PC-9 (cell line): Measurements from ENCODE around the gene CALY. TPM values are rescaled to one million over a fixed set of nuclear protein-coding genes. Genes with fewer than 3 reads are reported as not detected.
A peak's percentile ranks its signal among the peaks of the same experiment; 100 is the strongest.
"Not testable (repeated sequence)": the region's sequence is repeated elsewhere in the genome, so short reads cannot be mapped to it uniquely, and the experiment has no call there.

Experiments
- BruUV-seq: library from RNA; stranded (reverse); fragments of 400-500 nt; replicated peaks from 2 replicates; lab custom pipeline; 2021; lab: Mats Ljungman, UMichigan
- CTCF ChIA-PET: fragments of 300-600 bp; sonication (Branson Sonifier 250); formaldehyde crosslinking; loops from one replicate; lab custom pipeline; 2022; ENCODE audit warnings: antibody characterized with exemption; lab: Charles Lee
- POLR2A ChIA-PET: fragments of 300-600 bp; sonication (Branson Sonifier 250); formaldehyde crosslinking; loops from one replicate; lab custom pipeline; 2022; ENCODE audit warnings: antibody characterized with exemption; ENCODE audit not compliant: unreplicated experiment; lab: Charles Lee
- DNase-seq, 2 experiments: peaks; one replicate each; pipeline versions ENCODE4 v3.0.0 to v3.0.0-alpha.2; 2015 to 2022; ENCODE audit warnings: mixed read lengths in 1 of 2
- H2AFZ ChIP-seq: fragments of 200-600 bp; sonication (generic); 2 replicates; pipeline ENCODE4 v1.8.1; 2017; ENCODE audit warnings: antibody characterized with exemption
- H3F3A ChIP-seq: fragments of 200-600 bp; sonication (generic); 2 replicates; pipeline ENCODE4 v1.8.1; 2017; ENCODE audit warnings: antibody characterized with exemption, mild to moderate bottlenecking, low read depth; ENCODE audit not compliant: insufficient read depth
- H3K27ac ChIP-seq: fragments of 200-600 bp; sonication (generic); 2 replicates; pipeline ENCODE4 v1.6.1; 2016; ENCODE audit warnings: mixed run types
- H3K27me3 ChIP-seq: fragments of 200-600 bp; sonication (generic); 2 replicates; pipeline ENCODE4 v1.6.1; 2016; ENCODE audit warnings: low read depth, mixed run types; ENCODE audit not compliant: insufficient read depth
- H3K36me3 ChIP-seq: fragments of 200-600 bp; sonication (generic); 2 replicates; pipeline ENCODE4 v1.6.1; 2016; ENCODE audit warnings: low read depth, mixed run types
- H3K4me1 ChIP-seq: fragments of 200-600 bp; sonication (generic); replicated peaks from 2 replicates; pipeline ENCODE4 v1.6.1; 2016; ENCODE audit warnings: mixed run types; ENCODE audit not compliant: insufficient read depth
- H3K4me2 ChIP-seq: fragments of 200-600 bp; sonication (generic); 2 replicates; pipeline ENCODE4 v1.6.1; 2017; ENCODE audit warnings: mixed run types
- H3K4me3 ChIP-seq: fragments of 200-600 bp; sonication (generic); 2 replicates; pipeline ENCODE4 v1.6.1; 2016; ENCODE audit warnings: mixed run types
- H3K79me2 ChIP-seq: fragments of 200-600 bp; sonication (generic); 2 replicates; pipeline ENCODE4 v1.6.1; 2017; ENCODE audit warnings: low read depth, mixed run types
- H3K9me2 ChIP-seq: fragments of 200-600 bp; sonication (generic); 2 replicates; pipeline ENCODE4 v1.8.1; 2017; ENCODE audit warnings: mild to moderate bottlenecking; ENCODE audit not compliant: insufficient read depth
- H3K9me3 ChIP-seq: fragments of 200-600 bp; sonication (generic); 2 replicates; pipeline ENCODE4 v1.8.1; 2016; ENCODE audit warnings: low read depth; ENCODE audit not compliant: insufficient read depth
- H4K20me1 ChIP-seq: fragments of 200-600 bp; sonication (generic); 2 replicates; pipeline ENCODE4 v1.8.1; 2017; ENCODE audit not compliant: insufficient read depth
- EZH2 ChIP-seq: fragments of 200-600 bp; sonication (generic); IDR thresholded peaks from 2 replicates; pipeline ENCODE4 v1.8.0; 2017; ENCODE audit warnings: antibody characterized with exemption, low read depth
- intact Hi-C: fragments of 100-400 bp; cut with micrococcal nuclease; formaldehyde crosslinking; loops from one replicate; pipeline ENCODE4 v1.10.0; 2022; ENCODE audit not compliant: unreplicated experiment
- total RNA-seq: library from RNA; stranded (reverse); gene quantifications from 2 replicates; pipeline ENCODE4 v1.2.3, GENCODE V29; 2021
- TF ChIP-seq, protein P1 (sequence below): fragments of 200-600 bp; sonication (generic); conservative IDR thresholded peaks from 2 replicates; pipeline ENCODE4 v1.6.1; 2017; ENCODE audit warnings: mixed run types, antibody characterized with exemption, mild to moderate bottlenecking, moderate library complexity

Gene CALY
- total RNA-seq, 1 experiment from 2014 or later = not detected

DNA sequence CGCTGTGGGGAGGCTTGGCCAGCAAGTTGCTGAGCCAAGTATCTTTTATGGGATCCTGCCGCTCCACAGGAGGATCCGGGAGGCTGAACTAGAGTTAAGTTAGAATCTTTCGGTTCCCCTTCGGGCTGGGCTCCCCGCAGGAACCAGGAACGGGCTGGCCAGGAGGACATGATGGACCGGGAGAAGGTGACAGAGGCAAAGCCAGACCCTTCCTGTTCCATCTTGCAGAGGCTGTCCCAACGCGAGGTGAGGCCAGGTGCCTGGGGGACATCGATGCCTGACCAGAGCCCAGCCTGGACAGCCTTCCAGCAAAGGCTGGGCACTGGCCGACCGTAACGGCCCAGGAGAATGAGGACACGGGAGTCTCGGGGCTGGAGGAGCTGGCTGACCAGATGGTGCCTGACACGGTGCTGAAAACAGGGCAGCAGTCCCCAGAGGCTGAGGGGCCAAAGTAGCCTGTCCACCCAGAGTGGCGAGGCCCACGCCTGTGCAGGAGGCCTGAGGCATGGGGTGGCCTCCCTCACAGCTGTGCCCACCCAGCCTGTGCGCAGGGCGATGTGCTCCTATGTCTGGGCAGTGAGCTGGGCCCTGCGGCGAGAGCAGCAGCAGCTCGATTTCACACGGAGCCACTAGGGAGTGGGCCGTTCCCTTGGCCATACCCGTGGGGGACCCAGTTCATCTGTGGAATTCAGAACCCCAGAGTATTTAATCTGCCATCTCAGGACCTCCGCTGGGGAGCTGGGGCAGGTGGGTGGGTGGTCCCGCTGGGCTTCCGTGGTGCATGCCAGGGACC, 40.5 kb upstream of the CALY start:
- no TSS peak for BruUV-seq
- no peak overlapping the region; the same call in 1 of the 2 replicates for H3K4me3 ChIP-seq
- H3K9me2 ChIP-seq = no peaks in the 10 kb centered on the region
- H3F3A ChIP-seq = no peaks in the 10 kb centered on the region
- peak overlapping the region; percentile 93 for H3K4me2 ChIP-seq
- H2AFZ ChIP-seq = no peak overlapping the region; the same call in 1 of the 2 replicates
- DNase-seq = no peak
- H3K79me2 ChIP-seq = 0 out of 2 replicates have a peak, but pooled peaks cover 2% of the 10 kb centered on the region
- no peaks in the 10 kb centered on the region; the same call in 1 of the 2 replicates for H3K4me1 ChIP-seq
- intact Hi-C loops = loop anchor here (10.0 kb wide), 1 partner anchor 148 kb away; the partner anchor contains the start of gene CYP2E1
- ChIA-PET CTCF (no interaction called here), POLR2A (no interaction called here)
- no peaks in the 10 kb centered on the region for H4K20me1 ChIP-seq
- no peaks in the 10 kb centered on the region for H3K36me3 ChIP-seq
- no peaks in the 10 kb centered on the region for H3K27me3 ChIP-seq
- H3K9me3 ChIP-seq = no peaks in the 10 kb centered on the region
- no peak for TF ChIP-seq EZH2
- TF ChIP-seq, protein P1, sequence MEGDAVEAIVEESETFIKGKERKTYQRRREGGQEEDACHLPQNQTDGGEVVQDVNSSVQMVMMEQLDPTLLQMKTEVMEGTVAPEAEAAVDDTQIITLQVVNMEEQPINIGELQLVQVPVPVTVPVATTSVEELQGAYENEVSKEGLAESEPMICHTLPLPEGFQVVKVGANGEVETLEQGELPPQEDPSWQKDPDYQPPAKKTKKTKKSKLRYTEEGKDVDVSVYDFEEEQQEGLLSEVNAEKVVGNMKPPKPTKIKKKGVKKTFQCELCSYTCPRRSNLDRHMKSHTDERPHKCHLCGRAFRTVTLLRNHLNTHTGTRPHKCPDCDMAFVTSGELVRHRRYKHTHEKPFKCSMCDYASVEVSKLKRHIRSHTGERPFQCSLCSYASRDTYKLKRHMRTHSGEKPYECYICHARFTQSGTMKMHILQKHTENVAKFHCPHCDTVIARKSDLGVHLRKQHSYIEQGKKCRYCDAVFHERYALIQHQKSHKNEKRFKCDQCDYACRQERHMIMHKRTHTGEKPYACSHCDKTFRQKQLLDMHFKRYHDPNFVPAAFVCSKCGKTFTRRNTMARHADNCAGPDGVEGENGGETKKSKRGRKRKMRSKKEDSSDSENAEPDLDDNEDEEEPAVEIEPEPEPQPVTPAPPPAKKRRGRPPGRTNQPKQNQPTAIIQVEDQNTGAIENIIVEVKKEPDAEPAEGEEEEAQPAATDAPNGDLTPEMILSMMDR = no peak
- H3K27ac ChIP-seq = no peak overlapping the region

DNA sequence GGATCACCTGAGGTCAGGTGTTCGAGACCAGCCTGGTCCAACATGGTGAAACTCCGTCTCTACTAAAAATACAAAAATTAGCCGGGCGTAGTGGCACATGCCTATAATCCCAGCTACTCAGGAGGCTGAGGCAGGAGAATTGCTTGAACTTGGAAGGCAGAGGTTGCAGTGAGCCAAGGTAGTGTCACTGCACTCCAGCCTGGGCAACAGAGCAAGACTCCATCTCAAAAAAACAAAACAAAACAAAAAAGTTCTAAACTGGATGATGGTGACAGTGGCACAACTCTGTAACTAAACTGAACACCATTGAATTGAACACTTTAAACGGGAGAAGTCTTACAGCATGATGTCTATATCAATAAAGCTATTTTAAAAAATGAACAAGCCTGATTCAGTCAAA, 39.5 kb upstream of the CALY start:
- H4K20me1 ChIP-seq, H3K79me2 ChIP-seq, H3K9me3 ChIP-seq, POLR2A ChIA-PET, H3K4me3 ChIP-seq, H3F3A ChIP-seq, H3K4me2 ChIP-seq, H3K36me3 ChIP-seq, H3K27ac ChIP-seq, H3K9me2 ChIP-seq, DNase-seq, CTCF ChIA-PET, H3K4me1 ChIP-seq, BruUV-seq, H2AFZ ChIP-seq, H3K27me3 ChIP-seq: not testable (repeated sequence)
- intact Hi-C loops = loop anchor here (10.0 kb wide), 1 partner anchor 149 kb away; the partner anchor contains the start of gene CYP2E1

DNA sequence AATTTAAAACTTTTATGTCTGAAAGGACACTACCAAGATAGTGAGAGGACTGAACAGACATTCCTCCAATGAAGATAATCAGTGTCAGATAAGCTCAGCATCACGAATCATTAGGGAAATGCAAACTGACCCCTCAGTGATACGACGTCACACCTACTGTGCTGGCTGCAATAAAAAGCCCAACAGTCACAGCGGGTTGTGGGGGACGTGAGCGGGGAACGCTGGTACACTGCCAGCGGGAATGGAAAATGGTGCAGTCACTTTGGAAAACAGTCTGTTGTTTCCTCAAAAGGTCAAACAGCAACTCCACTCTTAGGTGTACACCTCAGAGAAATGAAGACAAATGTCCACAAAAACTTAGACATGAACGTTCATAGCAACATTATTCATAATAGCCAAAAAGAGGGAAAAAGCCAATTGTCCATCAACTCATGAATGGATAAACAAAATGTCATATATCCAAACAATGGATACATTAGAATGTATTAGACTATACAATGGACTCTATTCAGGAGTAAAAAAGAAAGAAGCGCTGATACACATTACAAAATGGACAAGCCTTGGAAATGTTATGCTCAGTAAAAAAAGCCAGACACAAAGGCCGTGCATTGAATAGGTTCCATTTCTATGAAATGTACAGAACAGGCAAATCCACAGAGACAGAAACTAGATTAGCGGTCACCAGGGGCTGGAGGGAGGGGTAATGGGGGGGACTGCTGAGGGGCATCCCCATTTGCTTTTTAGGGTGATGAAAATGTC, 38.8 kb upstream of the CALY start:
- no peaks in the 10 kb centered on the region for H3F3A ChIP-seq
- no peak overlapping the region for H3K27ac ChIP-seq
- no peak for DNase-seq
- intact Hi-C loops = loop anchor here (10.0 kb wide), 1 partner anchor 149 kb away; the partner anchor contains the start of gene CYP2E1
- no peak overlapping the region for H3K4me2 ChIP-seq
- no peak overlapping the region for H3K4me3 ChIP-seq
- CTCF ChIA-PET = no interaction called here
- TF ChIP-seq, protein P1 = no peak
- no peak for TF ChIP-seq EZH2
- H4K20me1 ChIP-seq = no peaks in the 10 kb centered on the region
- H3K36me3 ChIP-seq = no peaks in the 10 kb centered on the region
- POLR2A ChIA-PET = no interaction called here
- no peak overlapping the region for H2AFZ ChIP-seq
- no peaks in the 10 kb centered on the region for H3K9me3 ChIP-seq
- H3K4me1 ChIP-seq = no peaks in the 10 kb centered on the region; the same call in 1 of the 2 replicates
- H3K9me2 ChIP-seq = no peaks in the 10 kb centered on the region
- peaks cover 8% of the 10 kb centered on the region; the same call in 1 of the 2 replicates for H3K79me2 ChIP-seq
- H3K27me3 ChIP-seq = no peaks in the 10 kb centered on the region
- BruUV-seq = no TSS peak
